Thyroid gland (tissue), 4 donors: Measurements from ENCODE around the gene ZDHHC12. TPM values are rescaled to one million over a fixed set of nuclear protein-coding genes. Genes with fewer than 3 reads are reported as not detected.
A peak's percentile ranks its signal among the peaks of the same experiment; 100 is the strongest.

ENCODE experiments used
- DNase-seq, 2 donors: peaks; one replicate each; pipeline ENCODE4 v3.0.0-alpha.2; 2019
- H3K27ac ChIP-seq, 3 donors: fragments of 200-600 bp; sonication (generic); 1 replicate in 2 of 3; 2 replicates in 1 of 3; pipeline ENCODE4 v1.5.1; 2016 to 2019; ENCODE audit warnings: mild to moderate bottlenecking in 1 of 3, moderate library complexity in 1 of 3
- H3K27me3 ChIP-seq: fragments of 200-600 bp; sonication (generic); one replicate; pipeline ENCODE4 v1.5.1; 2019
- H3K36me3 ChIP-seq, 2 donors: fragments of 200-600 bp; sonication (generic); one replicate each; pipeline ENCODE4 v1.5.1; 2016 to 2019
- H3K4me1 ChIP-seq, 2 donors: fragments of 200-600 bp; sonication (generic); one replicate each; pipeline ENCODE4 v1.5.1; 2017 to 2019
- H3K4me3 ChIP-seq, 3 donors: fragments of 200-600 bp; sonication (generic); replicated peaks in 1 of 3; 1 replicate in 2 of 3; 2 replicates in 1 of 3; pipeline ENCODE4 v1.5.1; 2016; ENCODE audit warnings: mild to moderate bottlenecking in 1 of 3
- H3K9me3 ChIP-seq: fragments of 200-600 bp; sonication (generic); one replicate; pipeline ENCODE4 v1.5.1; 2017
- CTCF ChIP-seq, 6 experiments: fragments of 200-600 bp in 3 of 6; fragments of 450-650 bp in 3 of 6; sonication (generic) in 3 of 6; IDR thresholded peaks; one replicate each; pipeline ENCODE4 v1.5.1; 2016 to 2019; ENCODE audit warnings: antibody characterized with exemption in 6 of 6, mild to moderate bottlenecking in 2 of 6, inconsistent platforms in 1 of 6, moderate library complexity in 1 of 6
- POLR2A ChIP-seq, 2 donors: fragments of 450-650 bp; IDR thresholded peaks; one replicate each; pipeline ENCODE4 v1.6.1; 2017; ENCODE audit warnings: antibody characterized with exemption in 2 of 2, mild to moderate bottlenecking in 2 of 2, moderate library complexity in 1 of 2
- WGBS, 2 donors: methylation state at CpG; one replicate each; pipeline ENCODE4 v1.1.5; 2017; 5-methylcytosine and 5-hydroxymethylcytosine counted together
- intact Hi-C: fragments of 100-400 bp; cut with DNase I; formaldehyde crosslinking; loops from one replicate; pipeline ENCODE4 v1.15.1; 2023
- total RNA-seq, 4 donors: library from RNA; depleted of rRNA; stranded (reverse); fragments of >200 nt; gene quantifications; one replicate each; pipeline ENCODE4 v1.2.3, GENCODE V29; 2016

The ZDHHC12 gene
- total RNA-seq, 4 donors from 2014 or later = 21.2 to 45.7 (median 33.7) TPM

- TF ChIP-seq POLR2A (IDR thresholded peaks at IDR 0.05) (no peak), CTCF (IDR thresholded peaks at IDR 0.05) (no peak)
- H3K4me1 ChIP-seq = peaks cover 26 to 31% of the 10 kb centered on the region in 2 donors
- H3K27me3 ChIP-seq = no peaks in the 10 kb centered on the region
- intact Hi-C loops = no loop called here
- no peak for DNase-seq
- H3K4me3 ChIP-seq = peak overlapping the region; percentile 19 to 89 (median 43)
- no peaks in the 10 kb centered on the region for H3K9me3 ChIP-seq
- 19 to 20% methylated on average over 5 of the region's 5 CpGs for WGBS, 2 donors
- peak overlapping the region in 2 of 3 donors; percentile 12 to 52 for H3K27ac ChIP-seq
- peaks cover 28 to 38% of the 10 kb centered on the region in 2 donors for H3K36me3 ChIP-seq
Measured at GRCh38 chr9:128690684-128691034, 33.3 kb downstream of the ZDHHC12 start.

- Histone ChIP-seq H3K9me3 (no peaks in the 10 kb centered on the region), H3K27me3 (no peaks in the 10 kb centered on the region), H3K4me3 (peak overlapping the region; percentile 19 to 89 (median 43)), H3K36me3 (peaks cover 28 to 34% of the 10 kb centered on the region in 2 donors), H3K27ac (peak overlapping the region in 2 of 3 donors; percentile 12 to 52), H3K4me1 (peaks cover 30 to 37% of the 10 kb centered on the region in 2 donors)
- intact Hi-C loops = loop anchor here (10.0 kb wide), 1 partner anchor 55 kb away; no protein-coding TSS in a partner anchor
- WGBS, 2 donors = 2% methylated on average over 19 of the region's 83 CpGs
- TF ChIP-seq CTCF (IDR thresholded peaks at IDR 0.05) = no peak
- no peak for TF ChIP-seq POLR2A (IDR thresholded peaks at IDR 0.05)
- peak; percentile 38 to 40 for DNase-seq
Measured at GRCh38 chr9:128689820-128690683, 33.9 kb downstream of the ZDHHC12 start.

- Histone ChIP-seq H3K36me3 (peaks cover 25 to 28% of the 10 kb centered on the region in 2 donors), H3K9me3 (no peaks in the 10 kb centered on the region), H3K27ac (peak overlapping the region; percentile 73 to 90 (median 84)), H3K4me3 (peak overlapping the region; percentile 24 to 84 (median 49)), H3K4me1 (peaks cover 36 to 44% of the 10 kb centered on the region in 2 donors), H3K27me3 (no peaks in the 10 kb centered on the region)
- WGBS, 2 donors = no CpG with 5 or more reads among the region's 80 CpGs
- intact Hi-C loops = loop anchor here (10.0 kb wide), 1 partner anchor 55 kb away; no protein-coding TSS in a partner anchor
- peak; percentile 55 to 60 for DNase-seq
- TF ChIP-seq POLR2A (IDR thresholded peaks at IDR 0.05) = peak in 1 of 2 donors; percentile 98
- no peak for TF ChIP-seq CTCF (IDR thresholded peaks at IDR 0.05)
Measured at GRCh38 chr9:128689293-128689774, 34.6 kb downstream of the ZDHHC12 start.

GRCh38 chr9:128688501-128689292 lies 35.2 kb downstream of the ZDHHC12 start, which contains the start of gene SET:
Gene SET, plus strand, starts transcription at chr9:128689222. Its CDS starts 361 bp downstream, at chr9:128689583.
- Histone ChIP-seq H3K27ac (peak within 1 kb of the TSS; percentile 92 to 96 (median 93)), H3K36me3 (peaks cover 20 to 22% of the 10 kb centered on the region in 2 donors), H3K4me3 (peak within 1 kb of the TSS; percentile 24 to 89 (median 81)), H3K4me1 (peaks cover 36 to 44% of the 10 kb centered on the region in 2 donors), H3K27me3 (no peaks in the 10 kb centered on the region), H3K9me3 (no peaks in the 10 kb centered on the region)
- 14 to 20% methylated on average over 14 to 17 of the region's 93 CpGs for WGBS, 2 donors
- DNase-seq = peak; percentile 97
- intact Hi-C loops = loop anchor here (10.0 kb wide), 1 partner anchor 54 kb away; no protein-coding TSS in a partner anchor
- TF ChIP-seq CTCF (IDR thresholded peaks at IDR 0.05) (no peak), POLR2A (IDR thresholded peaks at IDR 0.05) (peak; percentile 21 to 98)
